GM18526 (cell line): Measurements from ENCODE around the gene DOCK9.

ENCODE experiments used
- POLR2A ChIP-seq: IDR thresholded peaks from 3 replicates; pipeline ENCODE4 v1.6.1; 2011; ENCODE audit not compliant: insufficient read length; ENCODE audit errors: extremely low read depth

The DOCK9 gene

GRCh38 chr13:98791611-98792010 lies 186.3 kb downstream of the DOCK9 start:
- TF ChIP-seq POLR2A, result no peak

- no peak for TF ChIP-seq POLR2A
Observed at GRCh38 chr13:98787996-98788395, 189.9 kb downstream of the DOCK9 start.

DNA sequence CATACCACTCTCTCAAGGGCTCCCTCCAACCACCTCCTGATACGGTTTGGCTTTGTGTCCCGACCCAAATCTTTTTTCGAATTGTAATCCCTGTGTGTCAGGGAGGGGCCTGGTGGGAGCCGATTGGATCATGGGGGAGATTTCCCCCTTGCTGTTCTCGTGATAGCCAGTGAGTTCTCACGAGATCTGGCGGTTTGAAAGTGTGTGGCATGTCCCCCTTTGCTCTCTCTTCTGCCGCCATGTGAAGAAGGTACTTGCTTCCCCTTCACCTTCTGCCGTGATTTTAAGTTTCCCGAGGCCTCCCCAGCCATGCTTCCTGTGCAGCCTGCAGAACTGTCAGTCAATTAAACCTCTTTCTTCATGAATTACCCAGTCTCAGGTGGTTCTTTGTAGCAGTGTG lies 190.7 kb downstream of the DOCK9 start:
- TF ChIP-seq POLR2A, result no peak

DNA sequence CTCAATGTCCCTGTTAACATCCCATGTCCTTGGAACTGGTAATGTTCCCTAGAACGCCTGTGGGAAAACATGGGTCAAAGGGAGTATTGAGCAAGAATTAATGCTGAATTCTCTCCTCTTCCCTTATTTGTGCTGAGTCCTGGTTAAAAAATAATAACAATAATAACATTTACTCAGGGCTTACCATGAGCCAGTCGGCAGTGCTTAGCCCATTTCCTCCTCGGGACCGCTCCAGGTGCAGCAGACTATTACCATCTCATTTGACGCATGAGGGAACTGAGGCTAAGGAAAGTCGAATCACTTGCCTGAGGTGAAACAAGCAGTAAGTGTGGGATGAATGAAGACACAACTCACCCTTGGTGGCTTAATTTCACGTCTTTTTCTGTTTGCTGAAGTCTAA lies 191.8 kb downstream of the DOCK9 start:
- TF ChIP-seq POLR2A, result no peak

DNA sequence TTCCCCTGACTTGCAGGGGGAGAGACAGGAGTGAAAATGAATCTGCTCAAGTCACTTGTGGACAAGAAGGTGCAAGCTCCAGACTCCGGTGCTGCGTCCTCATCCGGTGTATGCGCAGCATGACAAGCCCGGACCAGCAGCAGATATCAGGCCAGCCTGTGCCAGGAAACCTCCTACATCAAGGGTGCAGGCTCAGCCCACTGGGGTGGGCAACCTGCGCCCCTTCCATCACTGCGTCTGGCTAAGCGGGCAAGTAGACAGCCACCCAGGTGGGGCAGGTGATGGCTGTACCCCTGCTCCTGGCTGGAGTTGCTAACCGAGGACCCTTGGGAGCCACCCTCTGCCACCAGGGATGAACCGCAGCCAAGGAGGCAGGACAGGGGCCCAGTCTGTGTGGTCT lies 192.5 kb downstream of the DOCK9 start:
- no peak for TF ChIP-seq POLR2A

- TF ChIP-seq POLR2A, result no peak
Observed at GRCh38 chr13:98784666-98785065, 193.2 kb downstream of the DOCK9 start.

DNA sequence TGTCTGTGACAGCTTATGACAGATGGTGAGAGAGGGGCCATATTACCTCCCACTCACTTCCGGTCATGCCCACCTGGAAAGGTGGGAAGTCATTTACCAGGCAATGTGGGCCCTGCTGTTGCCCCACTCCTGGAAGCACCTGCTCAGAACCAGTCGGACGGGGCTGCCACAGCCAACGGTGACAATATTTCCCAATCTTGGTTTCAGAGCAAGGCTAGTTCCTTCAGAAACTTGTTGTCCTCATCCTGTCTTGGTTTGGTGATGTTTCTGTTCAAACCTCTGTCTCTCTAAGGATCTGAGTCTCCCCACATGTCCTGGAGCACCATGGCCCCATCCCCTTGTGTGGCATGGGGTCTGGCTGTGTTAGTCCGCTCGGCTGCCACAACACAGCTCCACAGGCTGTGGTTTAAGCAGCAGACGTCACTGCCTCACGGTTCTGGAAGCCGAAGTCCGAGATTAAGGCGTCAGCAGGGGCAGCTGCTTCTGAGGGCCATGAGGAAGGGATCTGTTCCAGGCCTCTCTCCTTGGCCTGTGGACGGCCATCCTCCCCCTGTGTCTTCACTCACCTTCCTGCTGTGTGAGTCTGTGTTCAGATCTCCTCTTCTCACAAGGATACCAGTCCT lies 193.9 kb downstream of the DOCK9 start:
- no peak for TF ChIP-seq POLR2A

DNA sequence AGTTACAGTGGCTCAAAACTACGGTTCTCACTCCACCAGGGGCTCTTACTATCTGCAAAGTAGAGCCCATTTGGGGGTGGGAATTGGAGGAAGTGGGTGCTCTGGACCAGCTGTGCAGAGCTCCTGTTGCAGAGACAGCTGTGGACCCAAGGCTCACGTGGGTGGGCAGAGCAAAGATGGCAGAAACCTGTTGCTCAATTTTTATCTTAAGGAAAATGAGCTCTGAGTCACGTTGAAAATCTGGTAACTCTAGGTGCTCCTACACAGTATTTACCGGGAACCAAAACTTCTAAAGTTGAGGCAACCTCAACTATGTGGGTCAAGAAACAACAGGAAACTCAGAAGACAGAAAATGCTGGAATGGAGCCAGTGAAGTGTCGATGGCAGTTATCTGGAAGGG lies 195.2 kb downstream of the DOCK9 start:
- no peak for TF ChIP-seq POLR2A

GRCh38 chr13:98781905-98782304 lies 196.0 kb downstream of the DOCK9 start:
- TF ChIP-seq POLR2A, result no peak

- no peak for TF ChIP-seq POLR2A
Observed at GRCh38 chr13:98781470-98781869, 196.4 kb downstream of the DOCK9 start.

- no peak for TF ChIP-seq POLR2A
Observed at GRCh38 chr13:98781045-98781444, 196.8 kb downstream of the DOCK9 start.

DNA sequence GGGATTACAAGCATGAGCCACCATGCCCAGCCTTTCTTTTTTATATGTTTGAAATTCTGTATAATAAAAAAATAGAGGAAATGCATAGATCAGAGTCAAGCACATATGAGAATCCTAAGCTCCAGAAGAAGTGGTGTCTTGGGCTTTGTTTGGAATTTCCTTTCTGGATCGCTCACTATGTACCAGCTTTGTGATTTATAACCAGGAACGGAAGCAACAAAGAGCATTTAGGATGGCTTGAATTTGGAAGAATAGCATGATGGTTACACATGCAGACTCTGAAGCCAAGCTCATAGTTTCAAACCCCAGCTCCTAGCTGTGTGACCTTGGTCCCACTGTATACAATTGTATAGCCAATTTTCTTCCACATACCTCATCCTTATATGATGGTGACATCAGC lies 197.4 kb downstream of the DOCK9 start:
- no peak for TF ChIP-seq POLR2A

DNA sequence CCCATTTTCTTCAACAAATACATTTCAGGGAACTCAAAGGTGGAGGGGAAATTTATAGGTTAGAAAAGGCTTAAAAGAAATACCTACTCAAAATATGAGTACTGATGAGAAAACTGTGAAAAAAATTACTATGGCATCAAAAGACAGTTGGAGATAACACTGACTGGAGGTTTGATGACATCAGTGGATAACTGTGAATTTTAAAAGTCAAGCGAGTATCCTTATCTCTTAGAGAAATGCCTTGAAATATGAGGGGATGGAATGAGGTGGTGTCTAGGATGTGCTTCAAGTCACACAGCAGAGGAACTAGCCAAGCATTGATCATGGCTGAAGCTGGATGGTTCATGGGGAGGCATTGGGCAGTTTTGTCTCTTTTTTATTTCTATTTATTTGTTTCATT lies 198.2 kb downstream of the DOCK9 start:
- no peak for TF ChIP-seq POLR2A

GRCh38 chr13:98778749-98779148 lies 199.1 kb downstream of the DOCK9 start:
- no peak for TF ChIP-seq POLR2A

DNA sequence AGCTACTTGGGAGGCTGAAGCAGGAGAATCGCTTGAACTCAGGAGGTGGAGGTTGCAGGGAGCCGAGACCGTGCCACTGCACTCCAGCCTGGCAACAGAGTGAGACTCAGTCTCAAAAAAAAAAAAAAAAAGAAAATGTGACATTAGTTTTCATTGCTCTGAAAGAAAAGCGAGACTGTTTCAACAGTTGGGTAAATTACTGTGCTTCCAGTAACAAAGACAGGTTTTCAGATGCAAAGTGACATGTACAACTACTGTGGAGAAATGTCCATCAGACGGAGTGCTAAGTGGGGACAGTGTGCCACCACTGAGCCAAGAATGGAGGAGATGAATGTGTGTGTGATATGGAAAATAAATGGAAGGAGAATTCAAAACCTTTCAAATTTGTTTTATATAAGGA lies 201.2 kb downstream of the DOCK9 start:
- no peak for TF ChIP-seq POLR2A

- no peak for TF ChIP-seq POLR2A
Observed at GRCh38 chr13:98775844-98776598, 201.8 kb downstream of the DOCK9 start.

DNA sequence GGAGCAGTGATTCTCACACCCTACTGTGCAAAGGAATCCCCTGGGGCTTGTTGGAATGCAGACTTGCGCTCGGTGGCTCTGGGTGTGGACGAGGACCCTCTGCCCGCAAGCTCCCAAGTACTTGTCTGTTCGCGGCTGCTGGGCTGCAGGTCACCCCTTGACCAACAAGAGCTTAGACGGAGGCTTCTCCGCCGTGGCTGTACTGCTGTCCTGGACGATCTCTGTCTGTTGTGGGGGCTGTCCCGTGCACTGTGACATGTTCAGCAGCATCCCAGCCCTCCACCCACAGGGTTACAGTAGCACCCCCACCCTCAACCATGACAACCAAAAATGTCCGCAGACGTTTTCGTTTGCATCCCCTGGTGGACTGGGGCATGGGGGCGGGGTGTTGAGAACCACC lies 202.5 kb downstream of the DOCK9 start:
- TF ChIP-seq POLR2A, result no peak
